NCI-H446 treated with DMSO at 0.1 percent for 48 hours (cell line): ENCODE data around the gene ITIH3.

ENCODE experiments used
- DNase-seq: peaks from one replicate; lab custom pipeline; 2025; lab: John Stamatoyannopoulos, UW

The ITIH3 gene

GRCh38 chr3:52779837-52780585, 14.6 kb upstream of the ITIH3 start:
- DNase-seq = no peak

- no peak for DNase-seq
These were observed 12.9 kb upstream of the ITIH3 start for GRCh38 chr3:52781741-52782140.

GRCh38 chr3:52782412-52783210, 12.0 kb upstream of the ITIH3 start:
- DNase-seq = no peak

GRCh38 chr3:52783211-52783555, 11.4 kb upstream of the ITIH3 start:
- no peak for DNase-seq

- no peak for DNase-seq
These were observed 10.5 kb upstream of the ITIH3 start for GRCh38 chr3:52784021-52784621.

- DNase-seq = no peak
These were observed 9.5 kb upstream of the ITIH3 start for GRCh38 chr3:52784931-52785590.

- no peak for DNase-seq
These were observed 8.0 kb upstream of the ITIH3 start for GRCh38 chr3:52786330-52787215.

- no peak for DNase-seq
These were observed 7.3 kb upstream of the ITIH3 start for GRCh38 chr3:52787246-52787645.

- no peak for DNase-seq
These were observed 6.6 kb upstream of the ITIH3 start for GRCh38 chr3:52787672-52788625.

GRCh38 chr3:52788890-52789745, 5.5 kb upstream of the ITIH3 start:
- DNase-seq = no peak

GRCh38 chr3:52789746-52790040, 4.9 kb upstream of the ITIH3 start:
- no peak for DNase-seq

GRCh38 chr3:52790337-52790736, 4.3 kb upstream of the ITIH3 start:
- DNase-seq = no peak

- DNase-seq = no peak
These were observed 3.9 kb upstream of the ITIH3 start for GRCh38 chr3:52790741-52791140.

- no peak for DNase-seq
These were observed 3.2 kb upstream of the ITIH3 start for GRCh38 chr3:52791366-52791765.

GRCh38 chr3:52791928-52792327, 2.7 kb upstream of the ITIH3 start:
- no peak for DNase-seq

- no peak for DNase-seq
These were observed 2.2 kb upstream of the ITIH3 start for GRCh38 chr3:52792413-52792812.

GRCh38 chr3:52792961-52793695, 1.5 kb upstream of the ITIH3 start:
- DNase-seq = peak; percentile 96

- DNase-seq = no peak
These were observed 639 bp upstream of the ITIH3 start for GRCh38 chr3:52793702-52794611.
